IMR-90 (cell line): ENCODE results near the gene TBC1D16.

ENCODE experiments used
- CEBPB ChIP-seq: IDR thresholded peaks from 2 replicates; pipeline ENCODE4 v1.6.1; 2012; ENCODE audit warnings: low read depth, low read length, improper control_type of control experiment
- CHD1 ChIP-seq: IDR thresholded peaks from 2 replicates; pipeline ENCODE4 v1.6.1; 2012; ENCODE audit warnings: low read depth, low read length, improper control_type of control experiment
- FOS ChIP-seq: fragments of 150-350 bp; IDR thresholded peaks from 2 replicates; pipeline ENCODE4 v1.6.1; 2016; ENCODE audit warnings: low read depth, low read length
- MAFK ChIP-seq: IDR thresholded peaks from 2 replicates; pipeline ENCODE4 v1.6.1; 2012; ENCODE audit warnings: low read depth, low read length, improper control_type of control experiment
- MAZ ChIP-seq: IDR thresholded peaks from 2 replicates; pipeline ENCODE4 v1.6.1; 2012; ENCODE audit warnings: low read depth, mild to moderate bottlenecking, low read length, improper control_type of control experiment, moderate library complexity, borderline replicate concordance
- MXI1 ChIP-seq: IDR thresholded peaks from 2 replicates; pipeline ENCODE4 v1.6.1; 2012; ENCODE audit warnings: low read depth, mild to moderate bottlenecking, low read length, moderate library complexity, borderline replicate concordance
- NFE2L2 ChIP-seq: fragments of 150-350 bp; IDR thresholded peaks from 2 replicates; pipeline ENCODE4 v1.6.1; 2016; ENCODE audit warnings: low read depth, mild to moderate bottlenecking, low read length
- POLR2A ChIP-seq: IDR thresholded peaks from 2 replicates; pipeline ENCODE4 v1.6.1; 2012; ENCODE audit warnings: mild to moderate bottlenecking, low read depth, low read length
- RAD21 ChIP-seq: IDR thresholded peaks from 2 replicates; pipeline ENCODE4 v1.6.1; 2012; ENCODE audit warnings: low read length, improper control_type of control experiment
- RFX5 ChIP-seq: IDR thresholded peaks from 2 replicates; pipeline ENCODE4 v1.8.0; 2012; ENCODE audit warnings: low read depth, mild to moderate bottlenecking, low read length, moderate library complexity
- SMC3 ChIP-seq: fragments of 150-350 bp; IDR thresholded peaks from 2 replicates; pipeline ENCODE4 v1.6.1; 2016; ENCODE audit warnings: low read depth, mild to moderate bottlenecking, antibody characterized with exemption, low read length, moderate library complexity
- TF ChIP-seq, protein P1 (sequence below): conservative IDR thresholded peaks from 2 replicates; pipeline ENCODE4 v1.5.1; 2012; ENCODE audit warnings: mild to moderate bottlenecking, low read depth, low read length, improper control_type of control experiment
- TF ChIP-seq, protein P2 (sequence below): fragments of 150-350 bp; IDR thresholded peaks from 2 replicates; pipeline ENCODE4 v1.6.1; 2016; ENCODE audit warnings: low read depth, mild to moderate bottlenecking, low read length, moderate library complexity, borderline replicate concordance
- TF ChIP-seq, protein P3 (sequence below): fragments of 150-350 bp; IDR thresholded peaks from 2 replicates; pipeline ENCODE4 v1.6.1; 2017; ENCODE audit warnings: mild to moderate bottlenecking, antibody characterized with exemption, low read length, low read depth

DNA sequence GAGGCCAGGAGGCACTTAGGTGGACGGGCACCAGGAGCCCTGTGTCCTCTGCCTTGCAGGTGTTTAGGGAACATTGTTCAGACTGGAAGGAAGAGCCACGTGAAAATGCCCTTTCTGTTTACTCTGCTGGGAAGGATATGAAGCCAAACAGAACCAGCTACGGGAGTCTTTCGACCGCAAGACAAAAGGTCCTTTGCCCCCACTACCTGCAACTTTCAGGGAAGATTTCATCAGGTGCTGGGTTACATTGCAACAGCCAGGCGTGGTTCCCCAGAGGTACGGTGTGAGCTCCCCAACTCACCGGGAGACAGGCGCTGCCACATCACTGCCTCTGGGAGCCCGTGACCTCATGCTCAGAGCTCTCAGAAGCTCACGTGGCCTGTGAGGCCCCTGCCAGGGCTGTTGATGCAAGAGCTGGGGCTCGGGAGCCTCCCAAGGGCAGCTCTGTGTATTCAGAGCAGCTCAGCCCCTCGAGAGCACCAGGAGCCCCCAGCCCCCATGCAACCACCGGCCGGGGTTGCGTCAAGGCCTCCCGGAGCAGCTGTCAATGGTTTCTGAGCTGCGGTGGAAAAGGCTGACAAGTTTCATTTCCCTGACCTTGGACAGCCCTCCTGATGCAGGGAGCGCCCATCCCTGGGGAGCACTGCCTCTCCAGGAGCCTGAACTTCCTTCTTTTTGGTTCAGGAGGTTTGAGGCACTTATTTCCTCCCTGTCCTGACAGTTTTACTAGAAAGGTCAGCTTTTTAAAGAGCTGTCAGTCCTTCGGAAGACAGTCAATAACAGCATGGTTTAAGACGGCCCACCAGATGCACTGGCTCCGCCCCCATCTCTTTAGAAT lies 42.1 kb downstream of the TBC1D16 start:
- TF ChIP-seq POLR2A = no peak; the same call in 1 of the 2 replicates
- TF ChIP-seq, protein P1, sequence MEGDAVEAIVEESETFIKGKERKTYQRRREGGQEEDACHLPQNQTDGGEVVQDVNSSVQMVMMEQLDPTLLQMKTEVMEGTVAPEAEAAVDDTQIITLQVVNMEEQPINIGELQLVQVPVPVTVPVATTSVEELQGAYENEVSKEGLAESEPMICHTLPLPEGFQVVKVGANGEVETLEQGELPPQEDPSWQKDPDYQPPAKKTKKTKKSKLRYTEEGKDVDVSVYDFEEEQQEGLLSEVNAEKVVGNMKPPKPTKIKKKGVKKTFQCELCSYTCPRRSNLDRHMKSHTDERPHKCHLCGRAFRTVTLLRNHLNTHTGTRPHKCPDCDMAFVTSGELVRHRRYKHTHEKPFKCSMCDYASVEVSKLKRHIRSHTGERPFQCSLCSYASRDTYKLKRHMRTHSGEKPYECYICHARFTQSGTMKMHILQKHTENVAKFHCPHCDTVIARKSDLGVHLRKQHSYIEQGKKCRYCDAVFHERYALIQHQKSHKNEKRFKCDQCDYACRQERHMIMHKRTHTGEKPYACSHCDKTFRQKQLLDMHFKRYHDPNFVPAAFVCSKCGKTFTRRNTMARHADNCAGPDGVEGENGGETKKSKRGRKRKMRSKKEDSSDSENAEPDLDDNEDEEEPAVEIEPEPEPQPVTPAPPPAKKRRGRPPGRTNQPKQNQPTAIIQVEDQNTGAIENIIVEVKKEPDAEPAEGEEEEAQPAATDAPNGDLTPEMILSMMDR = no peak
- TF ChIP-seq CHD1 = no peak
- TF ChIP-seq MAZ = peak; percentile 76; the same call in 1 of the 2 replicates
- peak; percentile 73; the same call in 1 of the 2 replicates for TF ChIP-seq MXI1
- no peak for TF ChIP-seq RFX5
- no peak for TF ChIP-seq MAFK
- peak; percentile 95 for TF ChIP-seq CEBPB
- TF ChIP-seq RAD21 = no peak
- TF ChIP-seq, protein P2, sequence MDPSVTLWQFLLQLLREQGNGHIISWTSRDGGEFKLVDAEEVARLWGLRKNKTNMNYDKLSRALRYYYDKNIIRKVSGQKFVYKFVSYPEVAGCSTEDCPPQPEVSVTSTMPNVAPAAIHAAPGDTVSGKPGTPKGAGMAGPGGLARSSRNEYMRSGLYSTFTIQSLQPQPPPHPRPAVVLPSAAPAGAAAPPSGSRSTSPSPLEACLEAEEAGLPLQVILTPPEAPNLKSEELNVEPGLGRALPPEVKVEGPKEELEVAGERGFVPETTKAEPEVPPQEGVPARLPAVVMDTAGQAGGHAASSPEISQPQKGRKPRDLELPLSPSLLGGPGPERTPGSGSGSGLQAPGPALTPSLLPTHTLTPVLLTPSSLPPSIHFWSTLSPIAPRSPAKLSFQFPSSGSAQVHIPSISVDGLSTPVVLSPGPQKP = no peak
- TF ChIP-seq, protein P3, sequence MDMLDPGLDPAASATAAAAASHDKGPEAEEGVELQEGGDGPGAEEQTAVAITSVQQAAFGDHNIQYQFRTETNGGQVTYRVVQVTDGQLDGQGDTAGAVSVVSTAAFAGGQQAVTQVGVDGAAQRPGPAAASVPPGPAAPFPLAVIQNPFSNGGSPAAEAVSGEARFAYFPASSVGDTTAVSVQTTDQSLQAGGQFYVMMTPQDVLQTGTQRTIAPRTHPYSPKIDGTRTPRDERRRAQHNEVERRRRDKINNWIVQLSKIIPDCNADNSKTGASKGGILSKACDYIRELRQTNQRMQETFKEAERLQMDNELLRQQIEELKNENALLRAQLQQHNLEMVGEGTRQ = peak; percentile 94
- no peak for TF ChIP-seq SMC3
- no peak for TF ChIP-seq NFE2L2
- peak; percentile 16; the same call in 1 of the 2 replicates for TF ChIP-seq FOS
